GM23338 (cell line): ENCODE data around the gene B3GALNT2. TPM values are rescaled to one million over a fixed set of nuclear protein-coding genes. Genes with fewer than 3 reads are reported as not detected.

Experiments used
- ATAC-seq: fragments of 200-7000 bp; cut with Tn5 transposase; 3 replicates; pipeline ENCODE4 v1.9.1; 2020
- DNase-seq: peaks from one replicate; pipeline ENCODE4 v3.0.0-alpha.2; 2015; ENCODE audit warnings: low spot score
- H2AFZ ChIP-seq: fragments of 200-600 bp; sonication (generic); 2 replicates; pipeline ENCODE4 v1.8.0; 2016; ENCODE audit warnings: antibody characterized with exemption, mild to moderate bottlenecking, moderate library complexity
- H3F3A ChIP-seq: fragments of 200-600 bp; sonication (generic); replicated peaks from 2 replicates; pipeline ENCODE4 v1.8.0; 2017; ENCODE audit warnings: antibody characterized with exemption, mixed run types, low read depth
- H3K27ac ChIP-seq: fragments of 200-600 bp; sonication (generic); 2 replicates; pipeline ENCODE4 v1.6.1; 2016; ENCODE audit warnings: low read depth
- H3K27me3 ChIP-seq: fragments of 200-600 bp; sonication (generic); 2 replicates; pipeline ENCODE4 v1.8.0; 2016; ENCODE audit warnings: mild to moderate bottlenecking, mixed run types, moderate library complexity; ENCODE audit not compliant: insufficient read depth
- H3K36me3 ChIP-seq: fragments of 200-600 bp; sonication (generic); 2 replicates; pipeline ENCODE4 v1.8.0; 2016; ENCODE audit warnings: mild to moderate bottlenecking; ENCODE audit not compliant: insufficient read depth
- H3K4me1 ChIP-seq: fragments of 200-600 bp; sonication (generic); 2 replicates; pipeline ENCODE4 v1.8.0; 2016; ENCODE audit warnings: mild to moderate bottlenecking, moderate library complexity; ENCODE audit not compliant: insufficient read depth
- H3K4me2 ChIP-seq: fragments of 200-600 bp; sonication (generic); 2 replicates; pipeline ENCODE4 v1.7.1; 2017; ENCODE audit warnings: mixed run types
- H3K4me3 ChIP-seq: fragments of 200-600 bp; sonication (generic); 2 replicates; pipeline ENCODE4 v1.6.1; 2016; ENCODE audit warnings: mixed run types
- H3K79me2 ChIP-seq: fragments of 200-600 bp; sonication (generic); replicated peaks from 2 replicates; pipeline ENCODE4 v1.8.0; 2017; ENCODE audit warnings: mild to moderate bottlenecking; ENCODE audit not compliant: insufficient read depth
- H3K9me2 ChIP-seq: fragments of 200-600 bp; sonication (generic); 2 replicates; pipeline ENCODE4 v1.8.0; 2017; ENCODE audit not compliant: insufficient read depth
- H4K20me1 ChIP-seq: fragments of 200-600 bp; sonication (generic); replicated peaks from 2 replicates; pipeline ENCODE4 v1.8.0; 2017; ENCODE audit warnings: mild to moderate bottlenecking; ENCODE audit not compliant: insufficient read depth
- H3K27ac Mint-ChIP-seq: 2 replicates; pipeline ENCODE4 v1.8.0; 2020; ENCODE audit warnings: inconsistent platforms, mild to moderate bottlenecking, moderate library complexity, mixed read lengths
- H3K27me3 Mint-ChIP-seq: 3 replicates; pipeline ENCODE4 v1.8.0; 2022; ENCODE audit warnings: low read depth, mild to moderate bottlenecking, moderate library complexity, mixed read lengths, inconsistent platforms; ENCODE audit not compliant: insufficient read depth, poor library complexity
- H3K36me3 Mint-ChIP-seq: 3 replicates; pipeline ENCODE4 v1.8.0; 2021; ENCODE audit warnings: low read depth, mild to moderate bottlenecking, inconsistent platforms, moderate library complexity, mixed read lengths
- H3K4me1 Mint-ChIP-seq: 3 replicates; pipeline ENCODE4 v1.8.0; 2020; ENCODE audit warnings: mild to moderate bottlenecking, inconsistent platforms, mixed read lengths
- H3K4me3 Mint-ChIP-seq: 3 replicates; pipeline ENCODE4 v1.8.0; 2021; ENCODE audit warnings: moderate library complexity, mild to moderate bottlenecking, inconsistent platforms, mixed read lengths
- H3K9me3 Mint-ChIP-seq: 3 replicates; pipeline ENCODE4 v1.8.0; 2020; ENCODE audit warnings: moderate library complexity, mild to moderate bottlenecking, inconsistent platforms, mixed read lengths
- CTCF ChIP-seq, 2 experiments: fragments of 200-600 bp in 1 of 2; sonication (generic) in 1 of 2; conservative IDR thresholded peaks; 2 replicates each; pipeline versions ENCODE4 v1.5.1 to v1.6.1; 2016 to 2017; ENCODE audit warnings: antibody characterized with exemption in 2 of 2, low read depth in 2 of 2, mild to moderate bottlenecking in 2 of 2, moderate library complexity in 1 of 2
- ETS1 ChIP-seq: IDR thresholded peaks from 2 replicates; pipeline ENCODE4 v1.6.1; 2016; ENCODE audit warnings: antibody characterized with exemption
- EZH2phosphoT487 ChIP-seq: fragments of 200-600 bp; sonication (generic); IDR thresholded peaks from one replicate; pipeline ENCODE4 v1.8.1; 2018; ENCODE audit warnings: antibody characterized with exemption; ENCODE audit not compliant: unreplicated experiment
- JUNB ChIP-seq: IDR thresholded peaks from one replicate; pipeline ENCODE4 v1.6.1; 2016; ENCODE audit warnings: antibody characterized with exemption; ENCODE audit not compliant: unreplicated experiment
- POLR2AphosphoS5 ChIP-seq: IDR thresholded peaks from 2 replicates; pipeline ENCODE4 v1.6.1; 2016; ENCODE audit warnings: antibody characterized with exemption, low read depth
- REST ChIP-seq: IDR thresholded peaks from one replicate; pipeline ENCODE4 v1.6.1; 2018; ENCODE audit warnings: antibody characterized with exemption; ENCODE audit not compliant: unreplicated experiment
- STAT1 ChIP-seq: IDR thresholded peaks from one replicate; pipeline ENCODE4 v1.6.1; 2016; ENCODE audit warnings: antibody characterized with exemption; ENCODE audit not compliant: unreplicated experiment
- ZNF114 ChIP-seq: fragments of 250-450 bp; sonication (Bioruptor Pico); IDR thresholded peaks from 2 replicates; pipeline ENCODE4 v1.5.0; 2020; ENCODE audit warnings: mild to moderate bottlenecking, moderate library complexity
- ZNF331 ChIP-seq: fragments of 250-450 bp; sonication (Bioruptor Pico); IDR thresholded peaks from 2 replicates; pipeline ENCODE4 v1.5.0; 2020; ENCODE audit warnings: low read depth, mild to moderate bottlenecking, moderate library complexity
- polyA plus RNA-seq: library from polyadenylated mRNA; unstranded; fragments of >200 nt; fragmentation: Nextera tagmentation; extraction: Ambion mirVana; gene quantifications from 2 replicates; pipeline ENCODE4 v1.2.1, GENCODE V29; 2016
- total RNA-seq: library from RNA; depleted of rRNA; stranded (reverse); fragments of >200 nt; shearing (Covaris generic); gene quantifications from 2 replicates; pipeline ENCODE4 v1.2.3, GENCODE V29; 2014

B3GALNT2 gene
- total and polyA plus RNA-seq, 2 experiments from 2014 or later = 14.4 to 48.8 TPM

GRCh38 chr1:235494531-235494930 lies 9.7 kb downstream of the B3GALNT2 start:
- Histone ChIP-seq H3K9me2 (no peaks in the 10 kb centered on the region), H3K79me2 (peaks cover 64% of the 10 kb centered on the region), H3K36me3 (peaks cover 17% of the 10 kb centered on the region), H3K27ac (no peak overlapping the region), H3K27me3 (no peaks in the 10 kb centered on the region), H3K4me1 (no peaks in the 10 kb centered on the region), H3K4me2 (no peak overlapping the region), H2AFZ (no peak overlapping the region), H3K4me3 (no peak overlapping the region), H4K20me1 (peaks cover 13% of the 10 kb centered on the region), H3F3A (no peaks in the 10 kb centered on the region)
- H3K27me3 Mint-ChIP-seq = no peaks in the 10 kb centered on the region
- H3K4me3 Mint-ChIP-seq = no peak overlapping the region
- ATAC-seq (no peak), DNase-seq (no peak)
- H3K27ac Mint-ChIP-seq = no peak overlapping the region
- TF ChIP-seq ETS1 (no peak), STAT1 (no peak), JUNB (no peak), ZNF331 (CRISPR knock-in tag) (no peak), EZH2phosphoT487 (no peak), CTCF (conservative IDR thresholded peaks at IDR 0.05; ENCODE audit: low read depth in 2 of 2) (no peak), REST (no peak), ZNF114 (no peak), POLR2AphosphoS5 (no peak)
- H3K36me3 Mint-ChIP-seq = peaks cover 25% of the 10 kb centered on the region
- H3K4me1 Mint-ChIP-seq = peaks cover 10% of the 10 kb centered on the region; the same call in 2 of the 3 replicates
- H3K9me3 Mint-ChIP-seq = no peaks in the 10 kb centered on the region

GRCh38 chr1:235491644-235492043 lies 12.6 kb downstream of the B3GALNT2 start:
- Mint-ChIP-seq H3K4me3 (no peak overlapping the region), H3K36me3 (peaks cover 34% of the 10 kb centered on the region), H3K4me1 (no peaks in the 10 kb centered on the region), H3K27ac (peak overlapping the region; percentile 45; the same call in 1 of the 2 replicates), H3K27me3 (no peaks in the 10 kb centered on the region), H3K9me3 (no peaks in the 10 kb centered on the region)
- Histone ChIP-seq H3K4me1 (no peaks in the 10 kb centered on the region), H3K4me2 (no peak overlapping the region), H4K20me1 (peaks cover 15% of the 10 kb centered on the region; the same call in 1 of the 2 replicates), H3K36me3 (peaks cover 17% of the 10 kb centered on the region), H3K27me3 (no peaks in the 10 kb centered on the region), H3K9me2 (no peaks in the 10 kb centered on the region), H3K27ac (no peak overlapping the region), H2AFZ (no peak overlapping the region), H3K4me3 (no peak overlapping the region), H3F3A (no peaks in the 10 kb centered on the region), H3K79me2 (peaks cover 35% of the 10 kb centered on the region)
- DNase-seq (no peak), ATAC-seq (no peak)
- no peak for TF ChIP-seq REST
- no peak for TF ChIP-seq STAT1
- TF ChIP-seq JUNB = no peak
- no peak for TF ChIP-seq ETS1
- TF ChIP-seq ZNF331 (CRISPR knock-in tag) = no peak
